Measurements from ENCODE around the gene OR52E8. TPM values are rescaled to one million over a fixed set of nuclear protein-coding genes. Genes with fewer than 3 reads are reported as not detected.

Gene OR52E8
- total RNA-seq: not detected

DNA sequence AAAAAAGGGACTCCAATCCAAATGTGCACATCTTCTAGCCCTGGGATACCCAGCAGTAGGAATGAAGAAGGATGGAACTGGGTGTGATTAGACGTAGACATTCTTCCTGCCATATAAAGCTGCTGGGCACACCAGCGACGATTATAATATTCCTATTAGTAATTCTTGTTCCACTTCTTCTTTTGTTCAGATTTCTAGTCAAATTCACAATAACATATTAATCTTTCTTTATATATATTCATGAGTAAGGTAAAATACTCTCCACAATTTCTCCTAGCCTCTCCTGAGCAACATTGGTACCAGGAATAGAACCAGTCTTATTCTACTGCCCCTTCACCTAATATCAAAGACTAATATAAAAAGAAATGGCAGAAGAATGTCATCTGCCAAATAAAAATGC lies at the start of gene OR52E8:
OR52E8 (minus strand) TSS at position 101 of the 400 bp plus-strand sequence; CDS start at position 101, 0 bp downstream.
- intact Hi-C loops (cut with micrococcal nuclease): no loop called here
- ChIA-PET CTCF (no interaction called here), POLR2A (no interaction called here)
- DNase-seq: no peak
- no peak within 1 kb of the TSS for H3K4me3 Mint-ChIP-seq
- peaks cover 3% of the 10 kb centered on the region for H3K9me3 Mint-ChIP-seq
- H3K27me3 Mint-ChIP-seq: peaks cover 12% of the 10 kb centered on the region
- no peaks in the 10 kb centered on the region for H3K4me1 Mint-ChIP-seq (ENCODE audit: low read depth)
- no peak within 1 kb of the TSS for H3K27ac Mint-ChIP-seq
- no peaks in the 10 kb centered on the region for H3K36me3 Mint-ChIP-seq

DNA sequence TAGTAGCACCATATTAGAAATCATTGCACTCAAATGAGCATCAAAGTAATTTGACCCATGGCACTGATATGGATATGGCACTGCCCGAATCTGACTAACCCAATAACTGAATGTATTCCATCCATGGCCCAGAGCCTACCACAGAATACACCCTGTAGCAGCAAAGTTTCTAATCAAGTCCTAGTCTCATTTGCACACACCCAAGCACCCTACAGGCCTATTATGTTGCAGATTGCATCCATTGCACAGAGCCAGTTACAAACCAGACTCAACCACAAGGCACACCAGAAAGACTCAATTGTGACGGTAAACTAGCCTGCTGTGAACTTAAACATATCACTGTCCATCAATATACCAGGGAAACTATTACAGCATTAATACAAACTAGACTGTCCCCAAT lies 42.0 kb upstream of the OR52E8 start:
- Mint-ChIP-seq H3K4me3 (no peak overlapping the region), H3K27ac (no peak overlapping the region), H3K9me3 (no peaks in the 10 kb centered on the region), H3K27me3 (peaks cover 1% of the 10 kb centered on the region), H3K36me3 (no peaks in the 10 kb centered on the region), H3K4me1 (ENCODE audit: low read depth) (no peaks in the 10 kb centered on the region)
- no peak for DNase-seq
- CTCF ChIA-PET: no interaction called here
- POLR2A ChIA-PET: no interaction called here
- intact Hi-C loops (cut with micrococcal nuclease): no loop called here

DNA sequence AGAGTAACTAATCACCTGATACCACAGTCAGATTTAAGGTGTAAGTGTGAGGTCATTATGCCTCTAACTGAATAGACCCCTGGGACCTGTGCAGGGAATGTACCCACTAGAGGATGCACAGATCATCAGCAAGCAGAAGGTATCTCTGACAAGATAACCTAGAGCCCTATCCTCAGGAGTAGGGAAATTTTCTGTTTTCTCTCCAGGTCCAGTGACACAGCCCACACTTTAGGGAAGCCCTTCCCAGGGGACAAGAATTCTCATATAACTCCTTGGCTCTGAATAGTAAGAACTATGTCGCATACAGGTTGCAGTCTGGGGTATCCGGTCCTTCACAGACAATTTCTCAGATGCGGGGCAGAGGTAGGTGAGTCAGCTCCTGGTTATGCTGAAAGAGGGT lies 35.4 kb upstream of the OR52E8 start, which contains the start of gene OR52E5:
OR52E5 (plus strand) TSS at position 301 of the 400 bp plus-strand sequence. CDS start 7,569 bp downstream, outside the sequence.
- DNase-seq: no peak
- Mint-ChIP-seq H3K9me3 (no peaks in the 10 kb centered on the region), H3K36me3 (no peaks in the 10 kb centered on the region), H3K27me3 (peaks cover 1% of the 10 kb centered on the region), H3K4me1 (ENCODE audit: low read depth) (no peaks in the 10 kb centered on the region), H3K27ac (no peak within 1 kb of the TSS), H3K4me3 (no peak within 1 kb of the TSS)
- ChIA-PET POLR2A (no interaction called here), CTCF (interaction anchor here (0.7 kb wide), 1 partner anchor 387 kb away, joined by 3 read pairs; no protein-coding TSS in a partner anchor)
- intact Hi-C loops (cut with micrococcal nuclease): loop anchor here (5.0 kb wide), 2 partner anchors 86 to 291 kb away; partner anchors contain the start of gene OR52N2

DNA sequence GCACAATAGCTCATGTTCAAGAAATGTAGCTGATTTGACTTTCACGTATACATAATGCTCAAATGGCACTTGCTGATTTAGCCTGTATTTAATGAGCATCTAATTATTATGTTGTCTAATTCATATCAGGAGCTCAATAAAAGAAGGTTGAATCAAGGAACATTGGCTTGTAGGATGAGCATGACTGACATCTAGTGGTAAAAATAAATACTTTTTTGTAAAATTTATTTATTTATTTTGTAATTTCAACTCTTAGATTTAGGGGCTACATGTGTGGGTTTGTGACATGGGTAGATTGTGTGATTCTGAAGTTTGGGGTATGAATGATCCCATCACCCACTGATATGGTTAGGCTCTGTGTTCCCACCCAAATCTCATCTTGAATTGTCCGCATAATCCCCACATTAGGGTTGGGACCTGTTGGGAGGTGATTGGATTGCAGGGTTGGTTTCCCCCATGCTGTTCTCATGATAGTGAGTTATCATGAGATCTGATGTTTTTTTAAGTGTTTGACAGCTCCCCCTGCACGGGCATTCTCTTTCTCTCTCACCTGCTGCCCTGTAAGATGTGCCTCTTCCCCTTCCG lies 33.8 kb upstream of the OR52E8 start:
- H3K4me3 Mint-ChIP-seq: no peak overlapping the region
- CTCF ChIA-PET: interaction anchor here (0.7 to 2.2 kb wide), 20 partner anchors 10 to 1704 kb away, joined by 3 to 13 read pairs (median 3); partner anchors contain the start of gene TRIM5
- intact Hi-C loops (cut with micrococcal nuclease): loop anchor here (1.0 to 5.0 kb wide), 3 partner anchors 84 to 415 kb away; partner anchors contain the start of gene OR52N2
- POLR2A ChIA-PET: no interaction called here
- H3K9me3 Mint-ChIP-seq: no peaks in the 10 kb centered on the region
- no peaks in the 10 kb centered on the region for H3K36me3 Mint-ChIP-seq
- H3K4me1 Mint-ChIP-seq (ENCODE audit: low read depth): no peaks in the 10 kb centered on the region
- no peak overlapping the region for H3K27ac Mint-ChIP-seq
- DNase-seq: no peak
- H3K27me3 Mint-ChIP-seq: peaks cover 2% of the 10 kb centered on the region

DNA sequence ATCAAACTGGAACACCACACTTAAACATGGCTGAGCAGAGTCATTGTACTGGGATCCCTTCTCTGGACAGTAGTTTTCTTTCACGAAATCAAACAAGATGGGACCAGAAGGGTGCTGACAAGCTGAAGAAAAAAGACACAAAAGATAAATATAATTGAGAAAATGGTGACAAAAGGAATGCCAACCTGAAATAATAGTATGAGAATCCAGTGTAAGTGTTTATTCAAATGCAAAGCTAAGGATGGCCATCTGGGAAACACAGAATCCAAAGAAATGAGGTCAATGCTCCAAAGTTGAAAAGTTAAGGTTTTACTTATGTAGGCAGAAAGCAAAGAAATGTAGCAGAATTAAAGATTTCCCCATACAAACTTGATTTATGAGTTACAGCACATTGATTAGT lies 30.2 kb upstream of the OR52E8 start:
- POLR2A ChIA-PET: no interaction called here
- Mint-ChIP-seq H3K4me1 (ENCODE audit: low read depth) (no peaks in the 10 kb centered on the region), H3K9me3 (no peaks in the 10 kb centered on the region), H3K27ac (no peak overlapping the region), H3K36me3 (no peaks in the 10 kb centered on the region), H3K4me3 (no peak overlapping the region), H3K27me3 (peaks cover 2% of the 10 kb centered on the region)
- intact Hi-C loops (cut with micrococcal nuclease): no loop called here
- CTCF ChIA-PET: no interaction called here
- DNase-seq: no peak

DNA sequence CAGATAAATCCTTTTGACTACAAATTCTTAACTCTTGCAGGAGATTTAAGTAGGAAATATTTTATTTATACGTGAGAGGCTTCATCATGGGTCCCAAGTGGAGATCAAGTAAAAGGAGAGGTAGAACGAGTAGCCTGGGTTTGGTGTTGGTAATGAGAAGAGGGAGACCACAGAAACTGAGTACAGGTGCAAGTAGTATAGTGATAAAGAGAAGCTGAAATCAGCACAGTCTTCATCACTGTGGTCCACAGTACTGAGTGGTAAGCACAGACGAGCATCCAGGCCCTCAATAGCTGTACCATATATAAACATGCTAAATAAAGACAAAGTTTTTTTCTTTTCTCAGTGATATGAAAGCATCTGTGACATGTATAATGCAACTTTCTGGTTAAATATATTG lies 29.7 kb upstream of the OR52E8 start:
- ChIA-PET CTCF (no interaction called here), POLR2A (no interaction called here)
- no peak overlapping the region for H3K4me3 Mint-ChIP-seq
- H3K9me3 Mint-ChIP-seq: no peaks in the 10 kb centered on the region
- DNase-seq: no peak
- intact Hi-C loops (cut with micrococcal nuclease): no loop called here
- H3K27ac Mint-ChIP-seq: no peak overlapping the region
- H3K36me3 Mint-ChIP-seq: no peaks in the 10 kb centered on the region
- no peaks in the 10 kb centered on the region for H3K4me1 Mint-ChIP-seq (ENCODE audit: low read depth)
- peaks cover 2% of the 10 kb centered on the region for H3K27me3 Mint-ChIP-seq

DNA sequence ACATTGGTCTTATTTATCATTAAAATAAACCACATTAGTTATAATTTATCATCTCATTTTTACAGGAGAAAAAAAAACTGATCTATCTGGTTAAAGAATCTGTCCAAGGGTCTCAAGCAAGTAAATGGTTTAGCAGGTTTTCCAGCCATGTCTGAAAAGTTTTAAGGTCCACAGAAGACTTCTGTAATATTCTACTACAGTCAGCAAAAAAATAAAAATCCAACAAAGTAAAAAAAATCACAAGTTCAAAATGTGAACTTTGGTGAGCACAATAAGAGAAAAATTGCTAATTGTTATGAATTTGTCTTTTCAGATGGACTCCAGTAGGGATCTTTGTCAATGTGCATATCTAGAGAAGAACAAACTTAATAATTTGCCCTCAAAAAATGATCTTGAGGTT lies 24.3 kb upstream of the OR52E8 start:
- POLR2A ChIA-PET: no interaction called here
- no peaks in the 10 kb centered on the region for H3K9me3 Mint-ChIP-seq
- CTCF ChIA-PET: interaction anchor here (1.0 kb wide), 1 partner anchor 9 kb away, joined by 5 read pairs; no protein-coding TSS in a partner anchor

DNA sequence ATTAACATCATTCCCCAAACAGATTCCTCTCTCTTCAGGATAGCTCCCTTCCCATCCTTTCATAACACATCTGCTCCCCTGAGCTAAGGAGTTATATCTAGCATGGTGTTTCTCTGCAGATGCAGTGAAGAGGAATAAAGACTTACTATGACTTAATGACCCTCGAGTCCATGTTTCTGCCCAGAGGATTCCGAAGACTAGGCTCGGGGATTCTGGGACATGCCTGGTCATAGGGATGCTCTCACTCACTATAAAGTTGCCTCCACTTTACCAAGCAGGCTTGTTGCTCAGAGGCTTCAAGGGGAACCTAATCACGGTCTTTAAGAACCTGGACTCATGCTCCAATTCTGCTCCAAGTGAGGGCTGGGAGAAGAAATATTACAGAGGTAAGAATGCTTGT lies 22.8 kb upstream of the OR52E8 start, which contains the start of gene OR52E4:
OR52E4 (plus strand) TSS at position 301 of the 400 bp plus-strand sequence. CDS start 3,664 bp downstream, outside the sequence.
- no peaks in the 10 kb centered on the region for H3K36me3 Mint-ChIP-seq
- H3K4me3 Mint-ChIP-seq: no peak within 1 kb of the TSS
- H3K27me3 Mint-ChIP-seq: peaks cover 1% of the 10 kb centered on the region
- H3K9me3 Mint-ChIP-seq: no peaks in the 10 kb centered on the region
- ChIA-PET POLR2A (no interaction called here), CTCF (no interaction called here)
- H3K27ac Mint-ChIP-seq: no peak within 1 kb of the TSS
- intact Hi-C loops (cut with micrococcal nuclease): no loop called here
- H3K4me1 Mint-ChIP-seq (ENCODE audit: low read depth): no peaks in the 10 kb centered on the region
- no peak for DNase-seq

More for the DNA sequence above, 24.3 kb upstream of the OR52E8 start:
- no peak overlapping the region for H3K27ac Mint-ChIP-seq
- intact Hi-C loops (cut with micrococcal nuclease): no loop called here
- no peaks in the 10 kb centered on the region for H3K4me1 Mint-ChIP-seq (ENCODE audit: low read depth)
- no peaks in the 10 kb centered on the region for H3K36me3 Mint-ChIP-seq
- H3K4me3 Mint-ChIP-seq: no peak overlapping the region
- peaks cover 1% of the 10 kb centered on the region for H3K27me3 Mint-ChIP-seq
- no peak for DNase-seq

DNA sequence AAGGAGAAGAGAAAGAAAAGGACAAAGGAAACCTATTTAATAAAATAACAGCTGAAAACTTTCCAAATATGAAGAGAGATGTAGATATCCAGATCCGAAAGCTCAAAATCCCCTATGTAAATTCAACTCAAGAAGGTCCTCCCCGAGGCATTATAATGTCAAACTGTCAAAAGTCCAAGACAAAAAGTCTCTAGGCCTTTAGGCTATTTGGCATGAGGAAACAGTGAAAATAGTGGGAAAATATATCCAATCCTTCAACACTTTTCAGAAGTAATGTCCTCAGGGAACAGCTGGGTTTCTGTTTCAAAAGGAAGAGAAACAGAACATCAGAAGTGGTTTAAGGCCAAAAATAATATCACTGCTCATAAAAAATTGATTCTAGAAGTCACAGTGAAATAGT lies 21.1 kb upstream of the OR52E8 start:
- ChIA-PET POLR2A (no interaction called here), CTCF (no interaction called here)
- Mint-ChIP-seq H3K27me3 (peaks cover 1% of the 10 kb centered on the region), H3K9me3 (no peaks in the 10 kb centered on the region), H3K36me3 (no peaks in the 10 kb centered on the region), H3K4me3 (no peak overlapping the region), H3K27ac (no peak overlapping the region), H3K4me1 (ENCODE audit: low read depth) (no peaks in the 10 kb centered on the region)
- intact Hi-C loops (cut with micrococcal nuclease): no loop called here
- no peak for DNase-seq

DNA sequence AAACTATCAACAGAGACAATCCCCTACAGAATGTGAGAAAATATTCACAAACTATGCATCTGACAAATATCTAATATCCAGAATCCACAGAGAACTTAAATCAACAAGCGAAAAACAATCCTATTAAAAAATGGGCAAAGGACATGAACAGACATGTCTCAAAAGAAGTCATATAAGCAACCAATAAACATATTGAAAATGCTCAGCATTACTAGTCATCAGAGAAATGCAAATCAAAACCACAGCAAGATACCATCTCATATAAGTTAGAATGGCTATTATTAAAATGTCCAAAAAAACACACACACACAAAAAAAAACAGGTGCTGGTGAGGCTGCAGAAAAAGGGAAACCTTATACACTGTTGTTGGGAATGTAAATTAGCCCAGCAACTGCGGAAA lies 8.3 kb upstream of the OR52E8 start:
- intact Hi-C loops (cut with micrococcal nuclease): no loop called here
- no peak overlapping the region for H3K4me3 Mint-ChIP-seq
- H3K4me1 Mint-ChIP-seq (ENCODE audit: low read depth): no peaks in the 10 kb centered on the region
- peaks cover 3% of the 10 kb centered on the region for H3K9me3 Mint-ChIP-seq
- POLR2A ChIA-PET: no interaction called here
- H3K27ac Mint-ChIP-seq: no peak overlapping the region
- no peak for DNase-seq
- peaks cover 8% of the 10 kb centered on the region for H3K27me3 Mint-ChIP-seq
- H3K36me3 Mint-ChIP-seq: no peaks in the 10 kb centered on the region
- CTCF ChIA-PET: no interaction called here

DNA sequence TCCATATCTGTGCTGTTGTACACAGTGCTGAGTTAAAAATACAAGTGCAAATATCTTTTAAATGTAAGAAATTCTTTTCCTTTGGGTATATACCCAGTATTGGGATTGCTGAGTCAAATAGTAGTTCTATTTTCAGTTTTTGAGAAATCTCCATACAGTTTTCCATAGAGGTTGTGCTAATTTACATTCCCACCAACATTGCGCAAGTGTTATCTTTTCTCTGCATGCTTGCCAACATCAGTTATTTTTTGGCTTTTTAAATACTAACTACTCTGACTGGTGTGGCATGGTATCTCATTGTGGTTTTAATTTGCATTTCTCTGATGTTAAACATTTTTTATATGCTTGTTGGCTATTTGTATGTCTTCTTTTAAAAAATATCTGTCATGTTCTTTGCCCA lies 6.5 kb downstream of the OR52E8 start:
- H3K27ac Mint-ChIP-seq: no peak overlapping the region
- intact Hi-C loops (cut with micrococcal nuclease): no loop called here
- peaks cover 9% of the 10 kb centered on the region for H3K27me3 Mint-ChIP-seq
- POLR2A ChIA-PET: no interaction called here
- peaks cover 3% of the 10 kb centered on the region for H3K9me3 Mint-ChIP-seq
- H3K4me1 Mint-ChIP-seq (ENCODE audit: low read depth): no peaks in the 10 kb centered on the region
- no peak overlapping the region for H3K4me3 Mint-ChIP-seq
- DNase-seq: no peak
- CTCF ChIA-PET: no interaction called here
- no peaks in the 10 kb centered on the region for H3K36me3 Mint-ChIP-seq

DNA sequence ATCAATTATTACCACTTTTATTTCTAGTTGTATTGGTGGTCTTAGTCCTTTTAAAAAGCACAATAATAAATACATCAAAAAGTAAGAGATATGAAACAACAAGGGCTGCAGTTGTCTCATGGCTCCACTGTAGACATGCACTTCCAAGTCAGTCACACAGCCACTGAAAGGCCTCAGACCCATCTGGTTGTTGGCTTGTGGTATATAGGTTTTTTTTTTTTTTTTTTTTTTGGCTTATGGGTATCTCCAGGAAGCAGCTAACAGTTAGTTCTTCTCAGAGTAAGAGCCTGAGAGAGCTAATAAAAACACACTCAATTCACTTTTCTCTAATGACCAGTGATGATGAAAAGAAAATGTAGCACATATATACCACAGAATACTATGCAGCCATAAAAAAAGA lies 9.8 kb downstream of the OR52E8 start:
- intact Hi-C loops (cut with micrococcal nuclease): no loop called here
- ChIA-PET POLR2A (no interaction called here), CTCF (interaction anchor here (0.7 kb wide), 1 partner anchor 37 kb away, joined by 4 read pairs; no protein-coding TSS in a partner anchor)
- DNase-seq: no peak
- no peaks in the 10 kb centered on the region for H3K36me3 Mint-ChIP-seq
- no peaks in the 10 kb centered on the region for H3K4me1 Mint-ChIP-seq (ENCODE audit: low read depth)
- H3K9me3 Mint-ChIP-seq: no peaks in the 10 kb centered on the region
- peaks cover 8% of the 10 kb centered on the region for H3K27me3 Mint-ChIP-seq
- no peak overlapping the region for H3K4me3 Mint-ChIP-seq
- no peak overlapping the region for H3K27ac Mint-ChIP-seq

DNA sequence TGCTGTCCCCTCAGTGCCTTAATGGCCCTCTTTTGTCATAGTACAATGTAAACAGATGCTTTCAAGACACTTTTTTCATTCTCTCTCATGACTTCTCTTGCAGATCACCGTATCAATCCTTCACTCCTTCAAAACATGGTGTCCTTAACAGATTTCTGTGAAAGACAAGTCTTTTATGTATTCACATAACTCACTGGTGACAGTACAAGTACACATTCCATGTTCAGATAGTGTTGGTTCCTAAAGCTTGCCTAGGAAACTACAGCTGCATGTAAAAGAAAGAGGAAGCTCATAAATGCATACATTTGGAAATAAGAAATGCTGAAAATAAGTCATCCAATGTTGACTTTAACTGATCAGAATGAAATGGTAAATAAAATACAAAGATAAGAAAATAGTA lies 10.8 kb downstream of the OR52E8 start:
- DNase-seq: no peak
- no peak overlapping the region for H3K27ac Mint-ChIP-seq
- no peaks in the 10 kb centered on the region for H3K36me3 Mint-ChIP-seq
- POLR2A ChIA-PET: no interaction called here
- no peaks in the 10 kb centered on the region for H3K9me3 Mint-ChIP-seq
- CTCF ChIA-PET: no interaction called here
- H3K27me3 Mint-ChIP-seq: peaks cover 9% of the 10 kb centered on the region
- H3K4me1 Mint-ChIP-seq (ENCODE audit: low read depth): no peaks in the 10 kb centered on the region
- no peak overlapping the region for H3K4me3 Mint-ChIP-seq
- intact Hi-C loops (cut with micrococcal nuclease): no loop called here

All from activated CD4-positive, alpha-beta memory T cell treated with anti-CD3 and anti-CD28 coated beads for 36 hours (primary cell).